K562 treated with DMSO at 1 percent for 48 hours (cell line): ENCODE measurements around the gene DCBLD1. TPM values are rescaled to one million over a fixed set of nuclear protein-coding genes. Genes with fewer than 3 reads are reported as not detected.

Experiments used
- total RNA-seq: library from RNA; unstranded; fragments of 300-600 nt; gene quantifications from 2 replicates; pipeline ENCODE4 v1.2.3, GENCODE V29; 2022; ENCODE audit warnings: low replicate concordance; ENCODE audit errors: extremely low read depth

Gene DCBLD1
- not detected in 2 replicates for total RNA-seq

DNA sequence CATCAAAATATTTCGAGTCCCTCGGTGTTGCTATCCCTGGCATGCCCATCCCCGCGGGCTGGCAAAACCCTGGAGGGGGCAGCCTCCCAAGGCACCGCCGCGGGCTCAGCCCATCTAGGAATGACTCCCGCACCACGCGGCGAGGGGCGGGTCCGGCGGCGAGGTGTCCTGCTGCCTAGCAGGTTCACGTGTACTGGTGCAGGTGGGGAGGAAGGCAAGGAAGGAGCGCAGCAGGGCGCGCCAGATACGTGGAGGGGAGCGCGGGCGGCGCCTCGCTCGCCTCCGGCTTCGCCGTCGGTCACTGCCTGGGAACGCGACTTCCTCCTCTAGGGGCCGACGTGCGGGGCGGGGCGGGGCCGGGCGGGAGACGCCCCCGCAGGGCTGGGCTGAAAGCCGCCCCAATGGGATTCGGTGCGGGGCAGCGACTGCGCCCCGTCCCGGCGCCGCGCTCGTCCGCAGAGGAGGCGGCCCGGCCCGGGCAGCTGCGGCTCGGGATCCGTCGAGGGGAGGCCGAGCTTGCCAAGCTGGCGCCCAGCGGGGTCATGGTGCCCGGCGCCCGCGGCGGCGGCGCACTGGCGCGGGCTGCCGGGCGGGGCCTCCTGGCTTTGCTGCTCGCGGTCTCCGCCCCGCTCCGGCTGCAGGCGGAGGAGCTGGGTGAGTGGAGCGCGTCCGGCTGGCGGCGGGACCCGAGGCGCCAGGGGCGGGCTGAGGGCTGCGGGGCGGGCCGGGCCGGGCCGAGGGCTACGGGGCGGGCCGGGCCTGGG is at the start of gene DCBLD1:
DCBLD1 (plus strand) TSS at position 435 of the 764 bp plus-strand sequence; CDS start at position 543, 108 bp downstream.

Other genes with a start within 250 kb of the DCBLD1 start
- gene VGLL2, start 217.1 kb upstream of the DCBLD1 start, total RNA-seq = not detected in 2 replicates
- not detected in 2 replicates for gene ROS1, start 56.7 kb upstream of the DCBLD1 start, total RNA-seq
- not detected in 2 replicates for gene GOPC, start 119.8 kb downstream of the DCBLD1 start, total RNA-seq
- gene NUS1, start 192.8 kb downstream of the DCBLD1 start, total RNA-seq = 102 TPM in 1 of 2 replicates, not detected in the other